ENCODE measurements around the gene ASCL5.

ASCL5 gene

GRCh38 chr1:201066986-201067385 is 60.0 kb downstream of the ASCL5 start:
- peak in 2 of 11 experiments; percentile 42 to 43; a peak in 4 of 22 replicates for TF ChIP-seq Cebpa-rat (IDR thresholded peaks at IDR 0.05)
- Histone ChIP-seq H4K20me1 (peaks cover 0 to 7% (median 0%) of the 10 kb centered on the region in 11 experiments; a peak in 2 of 22 replicates), H3K27me3 (no peaks in the 10 kb centered on the region), H3K4me3 (peak overlapping the region in 1 of 10 experiments; percentile 20; a peak in 1 of 20 replicates), H3K4me2 (peak overlapping the region; percentile 51 to 93 (median 84)), H3K9ac (peak overlapping the region in 6 of 11 experiments; percentile 5 to 60 (median 20); a peak in 5 of 22 replicates), H3K9me3 (replicated peaks in 1 of 11) (no peaks in the 10 kb centered on the region), H3K4me1 (peaks cover 19 to 82% (median 56%) of the 10 kb centered on the region in 10 experiments), H3K27ac (peak overlapping the region in 6 of 11 experiments; percentile 26 to 67 (median 50); a peak in 8 of 22 replicates), H3K36me3 (no peaks in the 10 kb centered on the region)

- Histone ChIP-seq H3K27me3 (no peaks in the 10 kb centered on the region), H3K4me2 (peak overlapping the region; percentile 51 to 93 (median 84)), H3K27ac (peak overlapping the region in 2 of 11 experiments; percentile 61 to 67; a peak in 5 of 22 replicates), H3K9ac (peak overlapping the region in 1 of 11 experiments; percentile 60; a peak in 2 of 22 replicates), H3K4me3 (no peak overlapping the region), H3K36me3 (no peaks in the 10 kb centered on the region), H4K20me1 (peaks cover 0 to 7% (median 0%) of the 10 kb centered on the region in 11 experiments; a peak in 2 of 22 replicates), H3K9me3 (replicated peaks in 1 of 11) (no peaks in the 10 kb centered on the region), H3K4me1 (peaks cover 19 to 86% (median 64%) of the 10 kb centered on the region in 10 experiments)
- TF ChIP-seq Cebpa-rat (IDR thresholded peaks at IDR 0.05), result no peak
Observed at GRCh38 chr1:201065686-201066085, 61.3 kb downstream of the ASCL5 start.

GRCh38 chr1:201064806-201065205 is 62.2 kb downstream of the ASCL5 start:
- H3K36me3 ChIP-seq, result no peaks in the 10 kb centered on the region
- peaks cover 19 to 95% (median 73%) of the 10 kb centered on the region in 10 experiments for H3K4me1 ChIP-seq
- no peak overlapping the region for H3K27ac ChIP-seq
- H4K20me1 ChIP-seq, result peaks cover 0 to 7% (median 0%) of the 10 kb centered on the region in 11 experiments; a peak in 2 of 22 replicates
- no peaks in the 10 kb centered on the region for H3K9me3 ChIP-seq (replicated peaks in 1 of 11)
- TF ChIP-seq Cebpa-rat (IDR thresholded peaks at IDR 0.05), result no peak
- no peak overlapping the region for H3K4me3 ChIP-seq
- no peaks in the 10 kb centered on the region for H3K27me3 ChIP-seq
- no peak overlapping the region for H3K9ac ChIP-seq
- peak overlapping the region in 3 of 11 experiments; percentile 5 to 29 (median 7); a peak in 2 of 22 replicates for H3K4me2 ChIP-seq

Data from BLaER1 treated with 17β-estradiol and CSF1 and Interleukin-3, amounts not matched to agents 10 nM and 100 nM (cell line).